H9 (cell line): ENCODE measurements around the gene MSN. TPM values are rescaled to one million over a fixed set of nuclear protein-coding genes. Genes with fewer than 3 reads are reported as not detected.

ENCODE experiments used
- DNase-seq: peaks from one replicate; pipeline ENCODE4 v3.0.0-alpha.2; 2017
- H2AFZ ChIP-seq: one replicate; pipeline ENCODE4 v1.6.1; 2013; ENCODE audit warnings: mild to moderate bottlenecking, low read length, control low read depth, moderate library complexity
- H2AK5ac ChIP-seq: 2 replicates; pipeline ENCODE4 v1.6.1; 2013; ENCODE audit warnings: low read length, control low read depth, mixed read lengths; ENCODE audit not compliant: insufficient read length
- H2BK120ac ChIP-seq: one replicate; pipeline ENCODE4 v1.6.1; 2013; ENCODE audit warnings: low read depth, mild to moderate bottlenecking, low read length, control low read depth, inconsistent platforms; ENCODE audit not compliant: poor library complexity, severe bottlenecking
- H2BK12ac ChIP-seq: 2 replicates; pipeline ENCODE4 v1.6.1; 2013; ENCODE audit warnings: low read length, control low read depth, mixed read lengths, low read depth; ENCODE audit not compliant: insufficient read length
- H2BK15ac ChIP-seq: 2 replicates; pipeline ENCODE4 v1.6.1; 2013; ENCODE audit warnings: low read depth, low read length, control low read depth
- H2BK20ac ChIP-seq: one replicate; pipeline ENCODE4 v1.6.1; 2013; ENCODE audit warnings: low read depth, mild to moderate bottlenecking, low read length, control low read depth, inconsistent platforms; ENCODE audit not compliant: poor library complexity, severe bottlenecking
- H2BK5ac ChIP-seq: 2 replicates; pipeline ENCODE4 v1.6.1; 2013; ENCODE audit warnings: low read length, control low read depth, mixed read lengths; ENCODE audit not compliant: insufficient read length
- H3K14ac ChIP-seq: 2 replicates; pipeline ENCODE4 v1.6.1; 2013; ENCODE audit warnings: low read length, control low read depth; ENCODE audit not compliant: insufficient read depth
- H3K18ac ChIP-seq: 2 replicates; pipeline ENCODE4 v1.6.1; 2013; ENCODE audit warnings: low read depth, mild to moderate bottlenecking, mixed read lengths, low read length, control low read depth; ENCODE audit not compliant: insufficient read length
- H3K23ac ChIP-seq: 2 replicates; pipeline ENCODE4 v1.6.1; 2013; ENCODE audit warnings: low read length, control low read depth, mixed read lengths, low read depth; ENCODE audit not compliant: insufficient read length
- H3K23me2 ChIP-seq: 2 replicates; pipeline ENCODE4 v1.6.1; 2013; ENCODE audit warnings: low read depth, mild to moderate bottlenecking, mixed read lengths, low read length, control low read depth; ENCODE audit not compliant: insufficient read length, poor library complexity, severe bottlenecking
- H3K27ac ChIP-seq: 2 replicates; pipeline ENCODE4 v1.5.1; 2013; ENCODE audit warnings: low read length, control low read depth, mixed read lengths, low read depth; ENCODE audit not compliant: insufficient read length
- H3K27me3 ChIP-seq: 2 replicates; pipeline ENCODE4 v1.6.1; 2013; ENCODE audit warnings: low read length, control low read depth, inconsistent platforms; ENCODE audit not compliant: insufficient read depth
- H3K4ac ChIP-seq: 2 replicates; pipeline ENCODE4 v1.6.1; 2013; ENCODE audit warnings: low read depth, mild to moderate bottlenecking, control low read depth, inconsistent platforms, low read length, moderate library complexity
- H3K4me1 ChIP-seq: 2 replicates; pipeline ENCODE4 v1.6.1; 2013; ENCODE audit warnings: low read length, control low read depth, inconsistent platforms; ENCODE audit not compliant: insufficient read depth
- H3K4me2 ChIP-seq: 2 replicates; pipeline ENCODE4 v1.6.1; 2013; ENCODE audit warnings: low read length, control low read depth, mixed read lengths; ENCODE audit not compliant: insufficient read length, insufficient read depth
- H3K56ac ChIP-seq: 2 replicates; pipeline ENCODE4 v1.6.1; 2013; ENCODE audit warnings: low read depth, mild to moderate bottlenecking, mixed read lengths, low read length, control low read depth; ENCODE audit not compliant: insufficient read length
- H3K79me1 ChIP-seq: 2 replicates; pipeline ENCODE4 v1.6.1; 2013; ENCODE audit warnings: low read depth, mild to moderate bottlenecking, moderate library complexity, low read length, control low read depth, inconsistent platforms; ENCODE audit not compliant: insufficient read depth, poor library complexity, severe bottlenecking
- H3K79me2 ChIP-seq: 2 replicates; pipeline ENCODE4 v1.6.1; 2013; ENCODE audit warnings: low read length, control low read depth, inconsistent platforms; ENCODE audit not compliant: insufficient read depth
- H3K9ac ChIP-seq: 2 replicates; pipeline ENCODE4 v1.6.1; 2013; ENCODE audit warnings: low read length, control low read depth, mixed read lengths; ENCODE audit not compliant: insufficient read length; ENCODE audit errors: extremely low read depth
- H3K9me3 ChIP-seq: one replicate; pipeline ENCODE4 v1.6.1; 2013; ENCODE audit warnings: low read depth, low read length, inconsistent platforms; ENCODE audit not compliant: control insufficient read depth
- H3T11ph ChIP-seq: one replicate; pipeline ENCODE4 v1.6.1; 2013; ENCODE audit warnings: mild to moderate bottlenecking, low read length, control low read depth, inconsistent platforms
- H4K20me1 ChIP-seq: one replicate; pipeline ENCODE4 v1.6.1; 2013; ENCODE audit not compliant: control insufficient read depth, insufficient read length, insufficient read depth
- H4K5ac ChIP-seq: 2 replicates; pipeline ENCODE4 v1.6.1; 2013; ENCODE audit warnings: low read depth, mild to moderate bottlenecking, mixed read lengths, low read length, control low read depth; ENCODE audit not compliant: insufficient read length
- H4K8ac ChIP-seq: replicated peaks from 2 replicates; pipeline ENCODE4 v1.6.1; 2013; ENCODE audit warnings: low read length, control low read depth, mixed read lengths, low read depth; ENCODE audit not compliant: insufficient read length
- H4K91ac ChIP-seq: 2 replicates; pipeline ENCODE4 v1.6.1; 2013; ENCODE audit warnings: low read depth, mild to moderate bottlenecking, moderate library complexity, mixed read lengths, low read length, control low read depth; ENCODE audit not compliant: insufficient read length
- H3K27ac Mint-ChIP-seq, 3 experiments: 2 replicates in 2 of 3; 3 replicates in 1 of 3; pipeline ENCODE4 v1.8.0; 2020 to 2021; ENCODE audit warnings: mixed read lengths in 3 of 3, mild to moderate bottlenecking in 1 of 3, moderate library complexity in 1 of 3
- H3K27me3 Mint-ChIP-seq: 2 replicates; pipeline ENCODE4 v1.8.0; 2021; ENCODE audit warnings: low read depth, mild to moderate bottlenecking, moderate library complexity, mixed read lengths
- H3K36me3 Mint-ChIP-seq, 3 experiments: 2 replicates in 2 of 3; 3 replicates in 1 of 3; pipeline ENCODE4 v1.8.0; 2020 to 2021; ENCODE audit warnings: low read depth in 3 of 3, mixed read lengths in 3 of 3; ENCODE audit not compliant: insufficient read depth in 1 of 3
- H3K4me1 Mint-ChIP-seq, 2 experiments: 2 replicates each; pipeline ENCODE4 v1.8.0; 2020; ENCODE audit warnings: mixed read lengths in 2 of 2
- H3K4me3 Mint-ChIP-seq, 2 experiments: 2 replicates in 1 of 2; 3 replicates in 1 of 2; pipeline ENCODE4 v1.8.0; 2020 to 2021; ENCODE audit warnings: mild to moderate bottlenecking in 2 of 2, mixed read lengths in 2 of 2, moderate library complexity in 1 of 2
- H3K9me3 Mint-ChIP-seq, 2 experiments: 2 replicates in 1 of 2; 3 replicates in 1 of 2; pipeline ENCODE4 v1.8.0; 2020; ENCODE audit warnings: mild to moderate bottlenecking in 2 of 2, mixed read lengths in 2 of 2, moderate library complexity in 1 of 2
- CTCF ChIP-seq: fragments of 200-600 bp; sonication (generic); conservative IDR thresholded peaks from 3 replicates; pipeline ENCODE4 v1.8.0; 2021; ENCODE audit warnings: antibody characterized with exemption, mild to moderate bottlenecking
- WGBS: extraction: QIAGEN DNeasy Blood & Tissue Kit; methylation state at CpG from one replicate; pipeline ENCODE4 v1.1.7; 2013; ENCODE audit warnings: missing lambda C conversion rate, low lambda C conversion rate, mixed read lengths; ENCODE audit not compliant: insufficient read length; ENCODE audit errors: extremely low coverage; 5-methylcytosine and 5-hydroxymethylcytosine counted together
- total RNA-seq: library from RNA; stranded (reverse); gene quantifications from 2 replicates; pipeline ENCODE4 v1.2.1, GENCODE V29; 2021

Gene MSN
- total RNA-seq, 1 experiment from 2014 or later, result 126 TPM

GRCh38 chrX:65647801-65648200 is 19.7 kb upstream of the MSN start:
- Histone ChIP-seq H3T11ph (no peak overlapping the region), H3K23ac (no peak overlapping the region), H2BK12ac (no peak overlapping the region), H3K18ac (no peak overlapping the region), H4K91ac (no peak overlapping the region), H3K9ac (no peak overlapping the region), H3K56ac (no peak overlapping the region), H3K4ac (no peak overlapping the region), H3K9me3 (peaks cover 21% of the 10 kb centered on the region), H3K23me2 (no peaks in the 10 kb centered on the region), H3K4me1 (no peaks in the 10 kb centered on the region), H4K5ac (no peak overlapping the region), H3K79me1 (no peaks in the 10 kb centered on the region), H4K20me1 (no peaks in the 10 kb centered on the region), H3K79me2 (no peaks in the 10 kb centered on the region), H3K27me3 (no peaks in the 10 kb centered on the region), H3K4me2 (no peak overlapping the region), H3K27ac (no peak overlapping the region), H2AFZ (no peak overlapping the region), H2BK5ac (no peak overlapping the region), H2AK5ac (no peak overlapping the region), H2BK120ac (no peak overlapping the region), H2BK15ac (no peak overlapping the region), H2BK20ac (no peak overlapping the region), H3K14ac (no peak overlapping the region), H4K8ac (no peak overlapping the region)
- TF ChIP-seq CTCF, result no peak
- no peaks in the 10 kb centered on the region for H3K27me3 Mint-ChIP-seq
- H3K4me1 Mint-ChIP-seq, result peaks cover 0 to 3% of the 10 kb centered on the region in 2 experiments; a peak in 2 of 4 replicates
- peaks cover 0 to 6% (median 2%) of the 10 kb centered on the region in 3 experiments; a peak in 2 of 7 replicates for H3K36me3 Mint-ChIP-seq
- H3K27ac Mint-ChIP-seq, result no peak overlapping the region
- peaks cover 65 to 71% of the 10 kb centered on the region in 2 experiments for H3K9me3 Mint-ChIP-seq
- no peak overlapping the region for H3K4me3 Mint-ChIP-seq
- no CpG with 5 or more reads among the region's 3 CpGs for WGBS
- DNase-seq, result no peak
